ENCODE measurements around the gene ADGRG7. TPM values are rescaled to one million over a fixed set of nuclear protein-coding genes. Genes with fewer than 3 reads are reported as not detected.
"Not testable (repeated sequence)": the region's sequence is repeated elsewhere in the genome, so short reads cannot be mapped to it uniquely, and the experiment has no call there.

Gene ADGRG7
- total RNA-seq, 1 donor from 2014 or later = not detected

- intact Hi-C loops (cut with DNase I) = no loop called here
- Histone ChIP-seq H3K4me1 (no peaks in the 10 kb centered on the region), H3K27me3 (no peaks in the 10 kb centered on the region), H3K36me3 (no peaks in the 10 kb centered on the region), H3K4me3 (no peak overlapping the region), H3K27ac (no peak overlapping the region), H3K9me3 (no peaks in the 10 kb centered on the region)
- no peak for DNase-seq (ENCODE audit: low spot score in 2 of 2)
- TF ChIP-seq CTCF (IDR thresholded peaks at IDR 0.05) = no peak
Observed at GRCh38 chr3:100650651-100651619, 41.5 kb downstream of the ADGRG7 start.

GRCh38 chr3:100653604-100654294, 44.3 kb downstream of the ADGRG7 start:
- Histone ChIP-seq H3K4me3 (no peak overlapping the region), H3K27ac (no peak overlapping the region), H3K36me3 (no peaks in the 10 kb centered on the region), H3K4me1 (no peaks in the 10 kb centered on the region), H3K27me3 (no peaks in the 10 kb centered on the region), H3K9me3 (no peaks in the 10 kb centered on the region)
- intact Hi-C loops (cut with DNase I) = no loop called here
- TF ChIP-seq CTCF (IDR thresholded peaks at IDR 0.05) = no peak
- no peak for DNase-seq (ENCODE audit: low spot score in 2 of 2)

GRCh38 chr3:100656945-100657344, 47.5 kb downstream of the ADGRG7 start:
- no peaks in the 10 kb centered on the region for H3K4me1 ChIP-seq
- DNase-seq (ENCODE audit: low spot score in 2 of 2) = no peak
- intact Hi-C loops (cut with DNase I) = no loop called here
- TF ChIP-seq CTCF (IDR thresholded peaks at IDR 0.05) = no peak
- no peaks in the 10 kb centered on the region for H3K27me3 ChIP-seq
- H3K27ac ChIP-seq = no peak overlapping the region
- H3K9me3 ChIP-seq = no peaks in the 10 kb centered on the region
- H3K4me3 ChIP-seq = no peak overlapping the region
- H3K36me3 ChIP-seq = no peaks in the 10 kb centered on the region

GRCh38 chr3:100661294-100661693, 51.9 kb downstream of the ADGRG7 start:
- H3K4me1 ChIP-seq; H3K9me3 ChIP-seq; H3K36me3 ChIP-seq; DNase-seq (ENCODE audit: low spot score in 2 of 2); H3K4me3 ChIP-seq; H3K27ac ChIP-seq; H3K27me3 ChIP-seq; intact Hi-C loops (cut with DNase I): not testable (repeated sequence)

- H3K27me3 ChIP-seq = no peaks in the 10 kb centered on the region
- intact Hi-C loops (cut with DNase I) = no loop called here
- H3K4me1 ChIP-seq = no peaks in the 10 kb centered on the region
- no peaks in the 10 kb centered on the region for H3K36me3 ChIP-seq
- no peak for DNase-seq (ENCODE audit: low spot score in 2 of 2)
- no peak overlapping the region for H3K27ac ChIP-seq
- H3K9me3 ChIP-seq = no peaks in the 10 kb centered on the region
- H3K4me3 ChIP-seq = no peak overlapping the region
- TF ChIP-seq CTCF (IDR thresholded peaks at IDR 0.05) = no peak
Observed at GRCh38 chr3:100662113-100662823, 52.9 kb downstream of the ADGRG7 start.
